ENCODE measurements around the gene PTH. TPM values are rescaled to one million over a fixed set of nuclear protein-coding genes. Genes with fewer than 3 reads are reported as not detected.

Gene PTH
- total and polyA plus RNA-seq, 2 of the 8 experiments (the other 6 are each of a cell fraction or from before 2014, with no cell fraction given): not detected

DNA sequence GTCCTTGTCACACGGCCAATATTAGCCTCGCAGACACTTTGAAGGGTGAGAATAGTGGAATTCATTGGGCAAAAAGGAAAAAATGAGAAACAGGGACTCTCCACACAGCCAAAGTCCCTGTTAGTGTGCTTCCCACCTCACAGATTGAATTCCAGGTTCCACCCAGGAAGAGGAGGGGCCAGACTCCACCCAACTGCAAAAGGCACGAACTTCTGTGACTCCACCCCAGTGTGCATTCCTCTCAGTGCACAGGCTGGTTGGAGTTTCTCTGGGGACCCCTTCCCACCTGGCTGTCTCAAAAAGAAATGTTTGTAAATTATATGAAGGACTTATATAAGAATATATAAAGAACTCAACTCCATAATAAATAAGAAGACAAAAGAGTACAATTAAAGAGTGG is 20.7 kb downstream of the PTH start (continued):
- no peak for TF ChIP-seq SIX5 (IDR thresholded peaks at IDR 0.05; ENCODE audit: low read depth, low read length)
- no peak for TF ChIP-seq RNF2 (IDR thresholded peaks at IDR 0.05; ENCODE audit: borderline replicate concordance, low read depth, low read length, missing control alignments, poor library complexity, severe bottlenecking)
- no peak for TF ChIP-seq RXRA (IDR thresholded peaks at IDR 0.05; ENCODE audit: insufficient read depth, low read depth, low read length)
- no peak for TF ChIP-seq SUZ12 (IDR thresholded peaks at IDR 0.05; ENCODE audit: low read length)
- TF ChIP-seq BACH1 (IDR thresholded peaks at IDR 0.05; ENCODE audit: low read length): no peak

Data from H1 (cell line).